Loucy (cell line): ENCODE measurements around the gene TENT4A.

Experiments used
- H2AFZ ChIP-seq: fragments of 200-600 bp; sonication (generic); 2 replicates; pipeline ENCODE4 v1.6.0; 2016; ENCODE audit warnings: antibody characterized with exemption, mild to moderate bottlenecking, low read length, moderate library complexity
- H3F3A ChIP-seq: fragments of 200-600 bp; 2 replicates; pipeline ENCODE4 v1.6.0; 2016; ENCODE audit warnings: antibody characterized with exemption, low read depth, mild to moderate bottlenecking
- H3K27me3 ChIP-seq: fragments of 200-600 bp; sonication (generic); 2 replicates; pipeline ENCODE4 v1.6.1; 2014; ENCODE audit warnings: low read length, mild to moderate bottlenecking; ENCODE audit not compliant: insufficient read depth, poor library complexity, severe bottlenecking
- H3K36me3 ChIP-seq: fragments of 200-600 bp; sonication (generic); 2 replicates; pipeline ENCODE4 v1.6.1; 2016; ENCODE audit warnings: low read length; ENCODE audit not compliant: insufficient read depth
- H3K4me1 ChIP-seq: fragments of 200-600 bp; sonication (generic); 2 replicates; pipeline ENCODE4 v1.5.1; 2014; ENCODE audit warnings: low read length, mild to moderate bottlenecking; ENCODE audit not compliant: insufficient read depth, poor library complexity, severe bottlenecking
- H3K4me2 ChIP-seq: fragments of 200-600 bp; sonication (generic); 2 replicates; pipeline ENCODE4 v1.6.0; 2014; ENCODE audit warnings: antibody characterized with exemption, low read length, low read depth, mild to moderate bottlenecking; ENCODE audit not compliant: poor library complexity, severe bottlenecking
- H3K4me3 ChIP-seq: fragments of 200-600 bp; sonication (generic); 2 replicates; pipeline ENCODE4 v1.5.1; 2014; ENCODE audit warnings: low read length, mild to moderate bottlenecking, mixed read lengths; ENCODE audit not compliant: poor library complexity, severe bottlenecking
- H3K79me2 ChIP-seq: fragments of 200-600 bp; sonication (generic); 2 replicates; pipeline ENCODE4 v1.6.1; 2014; ENCODE audit warnings: low read length; ENCODE audit not compliant: insufficient read depth
- H3K9ac ChIP-seq: fragments of 200-600 bp; sonication (generic); 2 replicates; pipeline ENCODE4 v1.6.0; 2014; ENCODE audit warnings: mild to moderate bottlenecking, low read depth, low read length, moderate library complexity; ENCODE audit not compliant: poor library complexity, severe bottlenecking
- H3K9me2 ChIP-seq: fragments of 200-600 bp; sonication (generic); replicated peaks from 2 replicates; pipeline ENCODE4 v1.6.1; 2016; ENCODE audit warnings: low read depth, low read length, mixed read lengths
- H3K9me3 ChIP-seq: fragments of 200-600 bp; sonication (generic); 2 replicates; pipeline ENCODE4 v1.6.1; 2014; ENCODE audit warnings: mild to moderate bottlenecking, antibody characterized with exemption, low read length, low read depth; ENCODE audit not compliant: insufficient read depth
- H4K20me1 ChIP-seq: fragments of 200-600 bp; sonication (generic); 2 replicates; pipeline ENCODE4 v1.6.0; 2014; ENCODE audit warnings: antibody characterized with exemption, low read length, mild to moderate bottlenecking; ENCODE audit not compliant: insufficient read depth, poor library complexity, severe bottlenecking
- CTCF ChIP-seq: fragments of 200-600 bp; sonication (generic); conservative IDR thresholded peaks from 2 replicates; pipeline ENCODE4 v1.5.1; 2014; ENCODE audit warnings: mild to moderate bottlenecking, antibody characterized with exemption, low read length
- EZH2phosphoT487 ChIP-seq: fragments of 200-600 bp; IDR thresholded peaks from 2 replicates; pipeline ENCODE4 v1.6.1; 2018; ENCODE audit warnings: antibody characterized with exemption, mild to moderate bottlenecking, moderate library complexity, borderline replicate concordance

The TENT4A gene

GRCh38 chr5:6718161-6718681 is 5.0 kb downstream of the TENT4A start:
- Histone ChIP-seq H3K9me3 (no peaks in the 10 kb centered on the region), H3K4me2 (peak overlapping the region; percentile 98), H3K27me3 (no peaks in the 10 kb centered on the region), H3K9me2 (no peaks in the 10 kb centered on the region), H3K36me3 (peaks cover 14% of the 10 kb centered on the region; the same call in 1 of the 2 replicates), H3K4me1 (peaks cover 67% of the 10 kb centered on the region), H3K79me2 (peaks cover 92% of the 10 kb centered on the region), H4K20me1 (peaks cover 89% of the 10 kb centered on the region), H3K9ac (peak overlapping the region; percentile 75), H3K4me3 (peak overlapping the region; percentile 93), H3F3A (no peaks in the 10 kb centered on the region; the same call in 1 of the 2 replicates), H2AFZ (no peak overlapping the region)
- no peak for TF ChIP-seq EZH2phosphoT487
- TF ChIP-seq CTCF = no peak

- Histone ChIP-seq H2AFZ (no peak overlapping the region), H3K4me1 (peaks cover 67% of the 10 kb centered on the region), H3K4me3 (peak overlapping the region; percentile 93), H3K27me3 (no peaks in the 10 kb centered on the region), H3K79me2 (peaks cover 96% of the 10 kb centered on the region), H3F3A (no peaks in the 10 kb centered on the region; the same call in 1 of the 2 replicates), H3K9ac (peak overlapping the region; percentile 75), H3K36me3 (peaks cover 19% of the 10 kb centered on the region; the same call in 1 of the 2 replicates), H3K4me2 (peak overlapping the region; percentile 98), H4K20me1 (peaks cover 93% of the 10 kb centered on the region), H3K9me3 (no peaks in the 10 kb centered on the region), H3K9me2 (no peaks in the 10 kb centered on the region)
- TF ChIP-seq CTCF (no peak), EZH2phosphoT487 (no peak)
Measured at GRCh38 chr5:6718718-6719117, 5.5 kb downstream of the TENT4A start.

GRCh38 chr5:6719417-6719816 is 6.2 kb downstream of the TENT4A start:
- H3K4me3 ChIP-seq = peak overlapping the region; percentile 93
- H3K79me2 ChIP-seq = peaks cover 100% of the 10 kb centered on the region
- H2AFZ ChIP-seq = no peak overlapping the region
- peak overlapping the region; percentile 98 for H3K4me2 ChIP-seq
- peak overlapping the region; percentile 75 for H3K9ac ChIP-seq
- no peaks in the 10 kb centered on the region for H3K9me2 ChIP-seq
- H4K20me1 ChIP-seq = peaks cover 98% of the 10 kb centered on the region
- TF ChIP-seq EZH2phosphoT487 (no peak), CTCF (no peak)
- H3F3A ChIP-seq = no peaks in the 10 kb centered on the region; the same call in 1 of the 2 replicates
- no peaks in the 10 kb centered on the region for H3K27me3 ChIP-seq
- peaks cover 67% of the 10 kb centered on the region for H3K4me1 ChIP-seq
- peaks cover 26% of the 10 kb centered on the region; the same call in 1 of the 2 replicates for H3K36me3 ChIP-seq
- H3K9me3 ChIP-seq = no peaks in the 10 kb centered on the region
